GM21390 (cell line): ENCODE measurements around the gene EFCAB14.
A peak's percentile ranks its signal among the peaks of the same experiment; 100 is the strongest.
"Not testable (repeated sequence)": the region's sequence is repeated elsewhere in the genome, so short reads cannot be mapped to it uniquely, and the experiment has no call there.

Experiments
- ATAC-seq: cut with Tn5 transposase; IDR thresholded peaks from one replicate; pipeline ENCODE4 v1.9.1; 2021; ENCODE audit not compliant: unreplicated experiment

The EFCAB14 gene

DNA sequence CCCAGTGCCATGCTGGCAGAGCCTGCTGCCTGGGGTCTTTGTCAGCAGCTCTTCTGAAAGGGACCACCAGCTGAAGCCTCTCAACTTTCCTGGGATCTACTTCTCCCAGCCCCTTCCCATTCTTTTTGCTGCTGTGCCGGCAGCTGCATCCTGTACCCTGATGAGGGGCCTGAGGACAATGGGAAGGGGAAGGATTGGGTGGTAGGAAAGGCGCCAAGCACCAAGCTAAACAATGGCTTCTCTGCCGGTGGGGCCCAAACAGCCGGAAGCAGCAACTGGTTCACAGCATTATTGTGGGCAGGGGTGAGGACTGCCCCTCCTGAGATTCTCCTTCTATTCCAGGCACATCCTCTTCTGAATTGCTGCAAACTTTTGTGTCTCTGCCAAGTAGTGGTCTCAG lies 5.0 kb upstream of the EFCAB14 start:
- no peak for ATAC-seq

DNA sequence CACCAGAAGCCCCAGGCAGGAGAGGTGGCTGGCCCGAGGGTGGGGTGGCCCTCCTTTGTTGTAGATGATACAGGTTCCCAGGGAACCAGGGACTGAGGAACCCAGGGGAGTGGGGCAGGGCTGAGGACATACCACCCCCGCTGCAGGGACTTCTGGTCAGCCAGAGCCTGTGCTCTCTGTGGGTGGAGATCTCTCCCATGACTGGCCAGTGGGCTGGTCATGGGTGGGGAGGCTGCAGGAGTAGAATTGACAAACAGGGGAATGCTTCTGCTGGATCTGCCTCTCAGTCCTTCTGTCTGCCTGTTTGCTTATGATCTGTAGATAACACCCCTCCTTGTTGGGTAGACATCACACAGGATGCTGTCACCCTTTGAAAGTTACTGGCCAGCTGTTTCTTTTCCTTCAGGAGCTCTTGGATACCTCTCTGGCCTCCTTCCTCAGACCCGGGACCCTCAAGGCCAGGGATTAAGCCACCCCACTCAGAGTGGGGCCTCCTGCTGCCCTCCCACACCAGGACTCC lies 2.8 kb upstream of the EFCAB14 start:
- no peak for ATAC-seq

DNA sequence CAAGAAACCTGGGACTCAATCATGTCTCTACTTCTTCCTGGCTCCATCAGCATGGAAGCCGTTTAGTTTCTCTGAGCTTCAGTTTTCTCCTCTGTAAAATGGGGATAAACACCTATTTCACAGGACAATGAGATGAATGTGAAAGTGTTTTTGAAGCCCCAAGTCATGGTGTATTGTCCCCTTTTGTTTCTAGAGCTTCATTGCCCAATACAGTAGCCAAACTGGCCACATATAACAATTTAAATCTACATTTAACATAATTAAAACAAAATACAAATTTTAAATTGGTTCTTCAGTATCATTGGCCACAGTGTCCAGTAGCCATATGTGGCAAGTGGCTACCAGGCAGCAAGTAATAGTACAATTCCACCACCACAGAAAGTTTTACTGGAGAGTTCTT lies 2.3 kb upstream of the EFCAB14 start:
- ATAC-seq, result no peak

DNA sequence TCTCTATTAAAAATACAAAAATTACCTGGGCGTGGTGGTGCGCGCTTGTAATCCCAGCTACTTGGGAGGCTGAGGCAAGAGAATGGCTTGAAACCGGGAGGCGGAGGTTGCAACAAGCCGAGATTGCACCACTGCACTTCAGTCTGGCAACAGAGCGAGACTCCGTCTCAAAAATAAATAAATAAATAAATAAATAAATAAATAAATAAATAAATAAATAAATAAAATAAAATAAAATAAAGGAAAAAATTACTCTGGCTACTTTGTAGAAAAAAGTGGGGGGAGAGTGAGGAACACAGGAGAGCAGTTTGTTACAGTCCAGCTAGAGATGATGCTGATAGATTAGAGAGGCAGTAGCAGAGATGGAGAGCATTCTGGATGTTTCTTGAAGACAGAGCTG lies 1.4 kb upstream of the EFCAB14 start:
- ATAC-seq, result not testable (repeated sequence)

DNA sequence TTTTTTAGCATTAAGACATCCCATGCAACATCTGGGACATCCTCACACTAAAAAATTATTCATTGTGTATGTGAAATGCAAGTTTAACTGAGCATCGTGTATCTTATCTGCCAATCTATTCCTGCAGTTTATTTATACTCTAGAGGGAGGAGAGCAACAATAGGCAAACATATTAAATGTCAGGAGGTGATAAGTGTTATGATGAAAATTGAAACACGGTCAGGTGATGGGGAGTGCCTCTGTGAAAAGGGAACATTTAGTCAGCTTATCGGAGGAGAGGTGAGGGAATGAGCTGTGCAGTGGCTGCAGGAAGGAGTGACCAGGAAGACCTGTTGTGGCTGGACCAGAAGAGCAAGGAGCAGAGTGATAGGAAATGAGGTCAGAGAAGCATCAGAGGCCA lies 775 bp upstream of the EFCAB14 start:
- ATAC-seq, result no peak

DNA sequence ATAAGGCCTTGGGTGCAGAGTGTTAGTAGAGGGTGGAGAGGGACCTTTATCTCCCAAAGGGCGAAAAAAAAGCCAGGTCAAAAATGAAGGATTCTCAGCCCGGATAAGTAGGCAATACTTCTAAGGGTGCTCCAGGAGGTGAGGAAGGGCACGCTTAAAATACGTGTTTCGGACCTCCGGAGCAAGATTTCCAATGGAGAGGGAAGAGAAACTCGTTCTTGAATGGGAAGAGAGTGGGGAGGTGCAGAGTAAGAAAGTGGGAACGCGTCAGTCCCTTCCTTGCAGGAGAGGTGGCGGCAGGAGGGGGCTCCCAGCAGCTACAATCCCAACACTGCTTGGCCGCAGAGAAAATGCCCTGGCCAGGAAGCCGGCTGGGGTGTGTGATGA lies 581 bp downstream of the EFCAB14 start:
- peak; percentile 12 for ATAC-seq

DNA sequence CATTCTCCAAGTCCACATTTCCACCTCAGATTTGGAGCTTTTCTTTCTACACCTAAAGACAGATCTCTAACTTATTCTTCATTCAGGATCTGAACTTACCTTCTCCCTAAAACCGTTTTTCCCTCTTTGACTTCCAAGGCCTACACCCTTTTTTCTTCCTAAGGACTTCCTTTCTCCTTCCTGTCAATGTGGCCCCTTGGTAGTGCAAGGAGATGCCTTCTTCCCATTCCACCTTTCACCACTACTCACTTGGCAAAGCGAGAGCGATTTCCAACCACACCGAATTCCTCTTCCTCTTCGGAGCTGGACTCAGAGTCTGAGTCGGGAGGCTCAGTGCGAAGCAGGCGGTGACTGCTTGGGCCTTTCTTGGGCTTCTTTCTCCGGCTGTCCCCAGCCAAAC lies 1.3 kb downstream of the EFCAB14 start:
- no peak for ATAC-seq

DNA sequence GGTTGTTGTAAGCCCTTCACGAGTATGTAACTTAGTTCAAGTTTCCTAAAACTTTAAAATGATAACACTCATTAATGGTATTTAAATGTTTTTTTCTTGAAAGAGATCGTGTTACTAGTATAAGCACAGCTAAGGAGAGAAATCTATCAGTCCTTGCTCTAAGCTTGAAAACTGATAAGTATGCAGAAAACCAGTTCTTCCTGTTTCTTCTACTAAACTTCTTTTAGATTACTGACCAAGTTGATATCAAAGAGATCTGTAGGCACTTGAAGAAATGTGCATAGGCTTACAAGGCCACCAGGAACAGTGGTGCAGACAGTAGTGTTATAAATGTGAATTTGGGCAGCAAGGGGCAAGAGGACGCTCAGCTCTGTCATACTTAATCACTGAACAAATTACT lies 3.9 kb downstream of the EFCAB14 start:
- no peak for ATAC-seq

DNA sequence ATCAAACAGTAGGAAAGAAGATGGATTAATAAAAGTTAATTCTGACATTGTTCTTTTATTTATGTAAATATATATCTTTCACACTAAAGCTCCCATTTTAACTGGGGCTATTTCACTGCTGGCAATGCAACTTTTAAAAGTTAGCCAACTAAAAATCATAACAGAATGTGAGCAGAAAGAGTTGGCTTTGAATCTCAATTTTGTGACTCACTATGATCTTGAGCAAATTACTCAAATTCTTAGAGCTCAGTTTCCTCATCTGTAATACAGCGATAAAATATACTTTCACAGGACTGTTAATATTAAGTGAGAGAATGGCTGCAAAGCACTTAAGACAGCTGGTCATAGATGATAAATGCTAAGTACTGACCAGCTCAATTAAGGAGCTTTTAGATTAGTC lies 10.8 kb downstream of the EFCAB14 start:
- no peak for ATAC-seq

DNA sequence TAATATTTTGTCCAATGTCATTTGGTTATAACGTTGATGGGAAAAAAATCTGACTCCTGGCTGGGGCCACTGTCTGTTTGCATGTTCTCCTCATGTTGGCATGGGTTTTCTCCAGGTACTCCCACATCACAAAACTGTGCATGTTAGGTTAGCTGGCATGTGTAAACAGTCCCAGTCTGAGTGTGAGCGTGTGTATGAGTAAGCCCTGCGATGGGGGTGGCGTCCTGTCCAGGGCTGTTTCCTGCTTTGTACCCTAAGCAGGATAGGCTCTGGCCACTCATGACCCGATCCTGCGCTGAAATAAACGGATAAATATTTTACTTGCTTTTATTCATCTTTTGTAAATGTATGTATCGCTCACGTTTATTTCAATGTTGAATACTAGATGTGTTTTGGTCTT lies 13.5 kb downstream of the EFCAB14 start:
- ATAC-seq, result no peak

DNA sequence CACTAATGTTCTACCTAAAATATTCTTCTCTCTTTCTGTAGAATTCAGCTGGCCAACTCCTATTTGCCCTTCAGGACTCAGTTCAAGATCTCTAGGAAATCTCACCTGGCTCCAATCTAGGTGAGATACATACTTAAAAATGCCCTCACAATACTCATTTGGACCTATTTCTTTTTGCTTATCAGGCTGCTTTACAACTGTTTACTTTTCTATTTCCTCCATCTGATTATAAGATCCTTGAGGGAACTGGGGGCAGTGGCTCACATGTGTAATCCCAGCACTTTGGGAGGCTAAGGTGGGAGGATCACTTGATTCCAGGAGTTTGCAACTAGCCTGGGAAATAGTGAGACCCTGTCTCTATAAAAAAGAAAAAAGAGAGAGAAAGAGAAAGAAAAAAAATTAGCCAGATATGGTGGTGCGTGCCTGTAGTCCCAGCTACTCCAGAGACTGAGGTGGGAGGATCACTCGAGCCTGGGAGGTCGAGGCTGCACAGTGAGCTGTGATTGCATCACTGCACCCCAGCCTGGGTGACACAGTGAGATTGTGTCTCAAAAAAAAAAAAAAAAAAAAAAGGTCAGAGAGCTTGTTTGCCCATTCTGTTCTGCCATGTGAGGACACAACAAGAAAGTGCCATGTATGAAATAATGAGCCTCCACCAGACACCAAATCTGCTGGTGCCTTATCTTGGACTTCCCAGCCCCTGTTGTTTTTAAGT lies 14.8 kb downstream of the EFCAB14 start:
- no peak for ATAC-seq

DNA sequence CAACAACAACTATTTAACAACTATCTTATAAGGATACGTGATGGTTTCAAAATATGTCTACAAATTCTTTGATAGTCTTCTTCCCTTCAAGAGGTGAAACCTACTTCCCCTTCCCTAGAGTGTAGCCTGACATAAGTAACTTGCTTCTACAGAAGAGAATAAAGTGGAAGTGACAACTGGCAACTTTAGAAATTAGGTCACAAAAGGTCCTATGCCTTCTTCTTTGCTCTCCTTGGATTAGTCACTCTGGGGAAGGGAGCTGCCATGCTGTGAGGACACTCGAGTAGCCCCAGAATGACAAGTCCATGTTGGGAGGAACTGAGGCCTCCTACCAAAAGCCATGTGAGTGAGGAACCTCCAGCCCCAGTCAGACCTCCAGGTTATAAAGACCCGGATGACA lies 19.2 kb downstream of the EFCAB14 start:
- no peak for ATAC-seq

DNA sequence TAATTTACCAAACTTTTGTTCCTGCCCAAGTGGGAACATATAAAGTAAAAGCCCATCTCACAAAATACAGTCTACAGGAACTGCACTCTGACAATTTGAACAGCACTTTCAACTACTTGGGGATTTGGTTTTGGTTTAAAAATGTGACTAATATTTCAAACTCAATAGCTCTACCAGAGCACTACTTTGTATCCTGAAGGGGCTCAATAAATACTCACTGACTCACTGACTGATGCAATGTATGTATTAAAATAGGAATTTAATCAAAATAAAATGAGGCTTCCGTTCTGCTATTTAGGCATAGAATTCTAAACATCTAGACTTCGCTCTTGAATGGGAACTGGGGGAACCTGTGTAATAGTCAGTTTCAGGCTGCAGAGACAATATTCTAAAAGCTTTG lies 21.9 kb downstream of the EFCAB14 start:
- no peak for ATAC-seq

DNA sequence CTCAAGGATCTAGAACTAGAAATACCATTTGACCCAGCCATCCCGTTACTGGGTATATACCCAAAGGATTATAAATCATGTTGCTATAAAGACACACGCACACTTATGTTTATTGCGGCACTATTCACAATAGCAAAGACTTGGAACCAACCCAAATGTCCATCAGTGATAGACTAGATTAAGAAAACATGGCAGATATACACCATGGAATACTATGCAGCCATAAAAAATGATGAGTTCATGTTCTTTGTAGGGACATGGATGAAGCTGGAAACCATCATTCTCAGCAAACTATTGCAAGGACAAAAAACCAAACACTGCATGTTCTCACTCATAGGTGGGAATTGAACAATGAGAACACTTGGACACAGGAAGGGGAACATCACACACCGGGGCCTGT lies 24.2 kb downstream of the EFCAB14 start:
- ATAC-seq, result not testable (repeated sequence)

DNA sequence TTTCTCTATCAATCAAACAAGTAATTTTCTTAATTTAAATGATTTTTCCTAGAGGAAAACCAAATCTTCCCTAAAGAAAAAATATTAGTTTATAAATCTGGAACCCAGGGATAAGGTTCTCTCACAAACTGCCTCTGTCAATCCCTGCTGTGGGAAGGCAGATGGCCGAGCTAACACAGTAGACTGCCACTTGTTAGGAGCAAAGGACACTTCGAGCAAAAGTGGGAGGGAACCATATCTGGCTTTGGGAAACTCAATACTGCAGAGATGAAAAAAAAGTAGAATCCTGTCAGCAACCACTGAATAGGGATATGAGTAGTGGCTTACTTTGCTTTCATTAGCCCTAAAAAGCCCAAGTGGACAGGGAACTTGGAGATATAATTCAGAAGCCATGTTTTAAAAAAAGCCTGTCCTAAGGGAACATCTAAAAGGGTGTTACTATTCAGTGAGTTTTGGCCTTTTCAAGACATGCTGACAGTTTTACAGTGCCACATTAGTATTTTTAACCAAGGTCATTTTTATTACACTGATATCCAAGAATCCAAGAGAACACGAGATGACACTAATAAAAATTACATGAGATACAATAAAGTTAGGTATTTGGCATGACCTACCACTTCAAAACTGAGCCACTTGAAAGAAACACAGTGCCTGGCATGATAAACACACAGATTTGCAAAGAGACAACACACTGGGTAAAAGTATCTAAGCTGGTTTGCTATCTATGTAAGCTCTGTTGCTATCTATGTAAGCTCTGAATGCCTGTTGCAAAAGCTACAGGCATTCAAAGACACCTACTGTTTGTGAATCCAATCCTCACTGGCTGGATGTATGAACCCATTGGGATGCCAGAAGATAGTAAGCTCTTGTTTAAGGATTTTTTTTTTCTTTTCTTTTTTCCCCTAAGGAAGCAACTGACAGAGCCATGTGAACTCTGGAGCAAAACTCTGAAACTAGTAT lies 25.8 kb downstream of the EFCAB14 start:
- ATAC-seq, result no peak

DNA sequence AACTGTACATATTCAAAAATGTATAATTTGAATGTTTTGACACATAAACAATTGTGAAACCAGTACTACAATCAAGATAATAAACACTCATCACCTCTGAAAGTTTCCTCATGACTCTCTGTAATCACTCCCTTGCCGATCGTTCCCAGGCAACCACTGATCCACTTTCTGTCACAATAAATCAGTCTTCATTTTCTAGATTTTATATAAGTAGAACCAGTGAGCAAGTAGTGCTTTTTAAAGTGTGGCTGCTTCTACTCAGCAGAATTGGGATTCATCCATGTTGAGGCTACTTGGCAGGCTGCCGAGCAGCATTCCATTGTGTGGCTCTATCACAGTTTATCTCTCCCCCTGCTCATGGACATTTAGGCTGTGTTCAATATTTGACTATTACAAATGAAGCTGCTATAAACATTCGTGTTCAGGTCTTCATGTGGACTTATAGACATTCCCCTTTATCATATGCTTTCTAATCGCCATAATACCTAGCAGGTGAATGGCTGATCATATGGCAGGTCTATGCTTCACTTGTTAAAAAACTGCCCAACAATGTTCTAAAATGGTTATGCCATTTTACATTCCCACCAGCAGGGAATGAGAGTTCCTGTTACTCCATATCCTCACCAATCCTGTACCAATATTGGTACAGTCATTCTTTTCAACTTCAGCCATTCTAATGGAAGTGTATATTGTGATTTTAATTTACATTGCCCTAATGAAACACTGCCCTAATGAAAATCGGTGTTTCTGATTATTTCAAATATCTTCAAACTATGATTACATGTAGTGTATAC lies 26.7 kb downstream of the EFCAB14 start:
- ATAC-seq, result no peak

DNA sequence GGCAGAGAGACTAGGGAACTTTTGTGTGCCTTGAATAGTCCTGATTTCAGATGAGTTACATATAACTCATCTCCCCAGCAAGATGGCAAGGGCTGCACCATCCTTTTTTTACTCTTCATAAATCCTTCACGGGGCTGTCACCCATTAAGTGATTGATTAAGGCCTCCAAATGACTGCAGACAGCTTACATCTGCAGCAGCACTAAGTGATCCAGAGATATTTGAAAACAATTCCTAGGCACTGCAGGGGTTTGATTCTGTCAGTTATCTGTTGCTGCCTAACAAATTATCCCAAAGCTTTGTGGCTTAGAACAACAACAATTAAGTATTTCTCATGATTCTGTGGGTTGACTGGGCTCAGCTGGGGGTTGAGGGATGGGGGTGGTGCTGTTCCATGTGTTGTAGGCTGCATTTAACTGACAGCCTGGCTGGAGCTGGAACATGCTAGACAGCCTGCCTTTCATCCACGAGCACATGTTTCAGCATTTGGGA lies 27.9 kb downstream of the EFCAB14 start:
- ATAC-seq, result no peak

DNA sequence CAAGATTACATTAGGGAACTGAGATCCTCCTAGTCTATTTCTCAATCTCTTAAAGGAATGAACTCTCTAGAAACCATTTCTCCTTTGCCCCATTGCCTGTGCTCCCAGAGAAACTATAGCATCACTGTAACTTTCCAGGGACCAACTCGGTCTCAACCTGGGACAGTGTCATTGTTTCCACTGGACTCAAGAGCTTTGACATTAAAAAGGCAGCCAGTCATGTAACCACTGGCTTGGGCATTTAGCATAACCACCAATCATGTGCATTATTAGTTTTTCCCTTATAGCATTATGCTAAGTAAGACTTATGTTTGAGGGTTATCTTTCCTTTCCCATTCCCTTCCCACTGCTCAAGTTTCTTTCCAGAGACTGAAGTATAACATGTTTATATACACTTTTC lies 29.0 kb downstream of the EFCAB14 start:
- no peak for ATAC-seq

DNA sequence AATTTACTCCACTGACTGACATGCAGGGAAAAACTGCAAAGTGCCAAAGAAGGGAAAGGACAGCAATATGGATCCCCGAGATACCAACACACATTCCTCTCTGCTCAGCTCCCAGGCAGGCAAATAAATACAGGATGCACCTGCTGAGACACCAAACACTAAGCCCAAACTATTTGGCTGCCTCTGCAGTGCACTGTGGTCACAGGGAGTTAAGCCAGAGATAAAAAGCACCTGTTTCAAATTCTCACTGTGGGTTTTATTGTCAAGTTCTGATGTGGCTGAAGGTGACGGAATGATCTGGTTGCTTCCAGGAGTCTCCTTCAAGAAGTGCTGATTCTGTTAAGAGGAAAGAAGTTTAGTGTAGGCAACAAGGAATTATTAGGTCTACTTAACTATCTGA lies 29.6 kb downstream of the EFCAB14 start:
- no peak for ATAC-seq

DNA sequence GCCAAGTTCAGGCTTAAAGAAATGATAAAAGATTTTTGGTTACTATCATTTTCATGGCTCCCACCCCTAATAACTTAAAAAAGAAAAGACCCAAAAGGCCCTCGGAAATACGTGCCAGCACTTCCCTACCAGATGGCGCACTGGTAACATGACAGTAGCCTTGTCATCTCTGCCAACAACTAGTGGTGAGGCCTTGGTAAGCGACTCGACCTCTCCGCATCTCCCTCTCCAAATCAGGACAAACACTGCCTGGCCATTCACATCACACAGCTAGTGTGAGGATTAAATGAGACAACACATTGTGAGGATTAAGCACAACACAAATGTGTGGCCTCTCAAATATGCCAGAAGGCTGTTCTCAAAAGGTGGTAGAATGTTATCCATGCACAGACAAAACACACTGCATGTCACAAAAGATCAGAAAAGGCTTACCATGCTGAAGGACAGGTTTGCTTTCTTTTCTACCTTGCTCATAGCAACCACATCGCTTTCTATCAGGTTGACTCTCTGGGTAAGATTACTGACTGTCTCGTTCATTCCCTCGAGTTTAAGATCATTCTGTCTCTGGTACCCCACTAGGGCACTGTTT lies 30.9 kb downstream of the EFCAB14 start:
- ATAC-seq, result no peak
